ENCODE results near the gene EXOSC2.

The EXOSC2 gene

GRCh38 chr9:130688072-130688471 is 5.5 kb upstream of the EXOSC2 start:
- no peaks in the 10 kb centered on the region for H3K36me3 ChIP-seq (ENCODE audit: control insufficient read depth in 1 of 2, insufficient read depth in 2 of 2, low read depth in 1 of 2, low read length in 2 of 2)
- peaks cover 5% of the 10 kb centered on the region for H3K9me3 ChIP-seq (ENCODE audit: control insufficient read depth, low read length)
- no peak overlapping the region for H2BK12ac ChIP-seq (ENCODE audit: low read length in 2 of 2)
- H3K79me1 ChIP-seq (replicated peaks; ENCODE audit: low read length, poor library complexity, severe bottlenecking), result no peaks in the 10 kb centered on the region
- H4K8ac ChIP-seq (ENCODE audit: low read length), result no peak overlapping the region
- no peaks in the 10 kb centered on the region for H3K27me3 ChIP-seq (ENCODE audit: control insufficient read depth in 1 of 2, insufficient read depth in 1 of 2, low read length in 2 of 2)
- H3K27ac ChIP-seq (ENCODE audit: low read length, poor library complexity, severe bottlenecking), result no peak overlapping the region
- no peak overlapping the region for H3K14ac ChIP-seq (ENCODE audit: low read length in 2 of 2)
- no peak overlapping the region for H2AK5ac ChIP-seq (ENCODE audit: low read length, severe bottlenecking)
- no peak for DNase-seq
- H3K4me3 ChIP-seq (ENCODE audit: insufficient read depth in 1 of 2, low read depth in 1 of 2, low read length in 2 of 2), result no peak overlapping the region
- H3K18ac ChIP-seq (ENCODE audit: low read depth in 1 of 2, low read length in 2 of 2), result no peak overlapping the region
- H2BK5ac ChIP-seq (ENCODE audit: low read depth, low read length, poor library complexity, severe bottlenecking), result no peak overlapping the region
- H3K4me2 ChIP-seq (ENCODE audit: low read length, poor library complexity, severe bottlenecking), result no peak overlapping the region
- H2AFZ ChIP-seq (ENCODE audit: low read depth, low read length), result no peak overlapping the region
- no peaks in the 10 kb centered on the region for H3K4me1 ChIP-seq (ENCODE audit: control insufficient read depth, insufficient read depth, low read depth, low read length)
- no peak overlapping the region for H3K23ac ChIP-seq (ENCODE audit: low read length in 2 of 2)
- WGBS, result 88% methylated on average over 5 of the region's 5 CpGs
- H4K91ac ChIP-seq (ENCODE audit: low read length), result no peak overlapping the region
- no peak overlapping the region for H2BK120ac ChIP-seq (ENCODE audit: low read depth, low read length)
- no peak overlapping the region for H3K9ac ChIP-seq (ENCODE audit: low read length)
- H3K4ac ChIP-seq (ENCODE audit: low read depth in 1 of 2, low read length in 2 of 2), result no peak overlapping the region
- no peak overlapping the region for H2BK15ac ChIP-seq (ENCODE audit: low read depth, poor library complexity, severe bottlenecking)

DNA sequence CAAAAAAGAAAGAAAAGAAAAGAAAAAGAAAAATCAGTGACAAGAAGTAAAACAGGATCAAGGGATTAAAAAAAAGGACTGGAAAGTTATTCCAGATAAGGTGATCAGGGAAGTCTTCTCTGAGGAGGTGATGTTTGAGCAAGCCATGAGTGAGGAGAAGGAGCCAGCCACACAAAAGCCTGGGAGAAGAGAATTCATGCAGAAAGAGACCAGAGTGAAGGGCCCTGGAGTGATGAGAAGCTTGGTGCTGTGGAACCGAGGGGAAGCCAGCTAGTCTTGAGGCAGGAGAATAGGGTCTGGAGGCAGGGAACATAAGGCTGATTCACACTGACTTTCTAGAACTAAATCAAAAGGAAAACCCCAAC is 4.0 kb upstream of the EXOSC2 start:
- Histone ChIP-seq H2AK5ac (ENCODE audit: low read length, severe bottlenecking) (no peak overlapping the region), H3K9me3 (ENCODE audit: control insufficient read depth, low read length) (peaks cover 5% of the 10 kb centered on the region), H2AFZ (ENCODE audit: low read depth, low read length) (no peak overlapping the region), H2BK12ac (ENCODE audit: low read length in 2 of 2) (no peak overlapping the region), H3K9ac (ENCODE audit: low read length) (peak overlapping the region; percentile 83), H3K4me1 (ENCODE audit: control insufficient read depth, insufficient read depth, low read depth, low read length) (peaks cover 3% of the 10 kb centered on the region), H4K8ac (ENCODE audit: low read length) (peak overlapping the region; percentile 53), H2BK5ac (ENCODE audit: low read depth, low read length, poor library complexity, severe bottlenecking) (no peak overlapping the region), H3K4me3 (ENCODE audit: insufficient read depth in 1 of 2, low read depth in 1 of 2, low read length in 2 of 2) (peak overlapping the region in 1 of 2 experiments; percentile 82), H3K14ac (ENCODE audit: low read length in 2 of 2) (no peak overlapping the region), H3K18ac (ENCODE audit: low read depth in 1 of 2, low read length in 2 of 2) (no peak overlapping the region), H3K23ac (ENCODE audit: low read length in 2 of 2) (no peak overlapping the region), H3K79me1 (replicated peaks; ENCODE audit: low read length, poor library complexity, severe bottlenecking) (no peaks in the 10 kb centered on the region), H3K36me3 (ENCODE audit: control insufficient read depth in 1 of 2, insufficient read depth in 2 of 2, low read depth in 1 of 2, low read length in 2 of 2) (no peaks in the 10 kb centered on the region), H2BK120ac (ENCODE audit: low read depth, low read length) (no peak overlapping the region), H3K27me3 (ENCODE audit: control insufficient read depth in 1 of 2, insufficient read depth in 1 of 2, low read length in 2 of 2) (no peaks in the 10 kb centered on the region), H4K91ac (ENCODE audit: low read length) (no peak overlapping the region), H3K4ac (ENCODE audit: low read depth in 1 of 2, low read length in 2 of 2) (no peak overlapping the region), H2BK15ac (ENCODE audit: low read depth, poor library complexity, severe bottlenecking) (no peak overlapping the region), H3K4me2 (ENCODE audit: low read length, poor library complexity, severe bottlenecking) (no peak overlapping the region), H3K27ac (ENCODE audit: low read length, poor library complexity, severe bottlenecking) (no peak overlapping the region)
- WGBS, result no CpG with 5 or more reads among the region's 1 CpG
- DNase-seq, result no peak

GRCh38 chr9:130689937-130690700 is 3.5 kb upstream of the EXOSC2 start:
- H3K4me1 ChIP-seq (ENCODE audit: control insufficient read depth, insufficient read depth, low read depth, low read length), result peaks cover 4% of the 10 kb centered on the region
- no peaks in the 10 kb centered on the region for H3K27me3 ChIP-seq (ENCODE audit: control insufficient read depth in 1 of 2, insufficient read depth in 1 of 2, low read length in 2 of 2)
- peak overlapping the region; percentile 53 for H4K8ac ChIP-seq (ENCODE audit: low read length)
- H4K91ac ChIP-seq (ENCODE audit: low read length), result no peak overlapping the region
- WGBS, result 80% methylated on average over 13 of the region's 15 CpGs
- peak overlapping the region; percentile 83 for H3K9ac ChIP-seq (ENCODE audit: low read length)
- H3K9me3 ChIP-seq (ENCODE audit: control insufficient read depth, low read length), result peaks cover 3% of the 10 kb centered on the region
- no peak overlapping the region for H2BK15ac ChIP-seq (ENCODE audit: low read depth, poor library complexity, severe bottlenecking)
- H3K14ac ChIP-seq (ENCODE audit: low read length in 2 of 2), result no peak overlapping the region
- H3K23ac ChIP-seq (ENCODE audit: low read length in 2 of 2), result no peak overlapping the region
- peak overlapping the region in 1 of 2 experiments; percentile 82 for H3K4me3 ChIP-seq (ENCODE audit: insufficient read depth in 1 of 2, low read depth in 1 of 2, low read length in 2 of 2)
- H2BK5ac ChIP-seq (ENCODE audit: low read depth, low read length, poor library complexity, severe bottlenecking), result no peak overlapping the region
- peaks cover 1% of the 10 kb centered on the region for H3K79me1 ChIP-seq (replicated peaks; ENCODE audit: low read length, poor library complexity, severe bottlenecking)
- H3K27ac ChIP-seq (ENCODE audit: low read length, poor library complexity, severe bottlenecking), result no peak overlapping the region
- no peak overlapping the region for H3K4ac ChIP-seq (ENCODE audit: low read depth in 1 of 2, low read length in 2 of 2)
- H3K18ac ChIP-seq (ENCODE audit: low read depth in 1 of 2, low read length in 2 of 2), result no peak overlapping the region
- H2BK120ac ChIP-seq (ENCODE audit: low read depth, low read length), result no peak overlapping the region
- H2AFZ ChIP-seq (ENCODE audit: low read depth, low read length), result no peak overlapping the region
- peak; percentile 72 for DNase-seq
- peaks cover 0 to 1% of the 10 kb centered on the region in 2 experiments for H3K36me3 ChIP-seq (ENCODE audit: control insufficient read depth in 1 of 2, insufficient read depth in 2 of 2, low read depth in 1 of 2, low read length in 2 of 2)
- no peak overlapping the region for H3K4me2 ChIP-seq (ENCODE audit: low read length, poor library complexity, severe bottlenecking)
- no peak overlapping the region for H2AK5ac ChIP-seq (ENCODE audit: low read length, severe bottlenecking)
- H2BK12ac ChIP-seq (ENCODE audit: low read length in 2 of 2), result no peak overlapping the region

DNA sequence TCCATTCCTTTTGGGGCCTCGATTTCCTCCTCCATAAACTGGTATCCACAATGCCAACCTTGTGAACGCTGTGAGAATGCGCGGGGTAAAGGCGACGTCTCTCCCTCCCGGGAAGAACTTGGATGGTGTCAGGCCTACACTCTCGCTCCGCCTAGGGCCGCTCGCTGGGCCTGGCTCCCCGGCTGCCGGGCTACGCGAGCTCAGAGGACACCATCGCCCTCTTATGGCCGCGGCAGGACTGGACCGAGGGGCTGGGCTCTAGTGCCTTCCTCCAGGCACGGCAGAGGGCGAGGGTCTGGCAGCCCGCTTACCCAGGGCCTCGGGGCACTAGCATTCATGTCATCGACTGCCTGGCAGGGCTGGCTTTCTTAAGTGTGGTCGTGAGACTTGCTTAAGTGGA is 1.3 kb upstream of the EXOSC2 start:
- 33% methylated on average over 25 of the region's 25 CpGs for WGBS
- peak; percentile 43 for DNase-seq
- Histone ChIP-seq H2AK5ac (ENCODE audit: low read length, severe bottlenecking) (no peak overlapping the region), H3K14ac (ENCODE audit: low read length in 2 of 2) (no peak overlapping the region), H3K9ac (ENCODE audit: low read length) (no peak overlapping the region), H3K79me1 (replicated peaks; ENCODE audit: low read length, poor library complexity, severe bottlenecking) (peaks cover 16% of the 10 kb centered on the region), H2BK12ac (ENCODE audit: low read length in 2 of 2) (no peak overlapping the region), H3K4me3 (ENCODE audit: insufficient read depth in 1 of 2, low read depth in 1 of 2, low read length in 2 of 2) (no peak overlapping the region), H4K8ac (ENCODE audit: low read length) (peak overlapping the region; percentile 96), H2BK5ac (ENCODE audit: low read depth, low read length, poor library complexity, severe bottlenecking) (no peak overlapping the region), H2BK15ac (ENCODE audit: low read depth, poor library complexity, severe bottlenecking) (no peak overlapping the region), H3K4me1 (ENCODE audit: control insufficient read depth, insufficient read depth, low read depth, low read length) (peaks cover 5% of the 10 kb centered on the region), H2AFZ (ENCODE audit: low read depth, low read length) (peak overlapping the region; percentile 21), H3K27ac (ENCODE audit: low read length, poor library complexity, severe bottlenecking) (no peak overlapping the region), H3K36me3 (ENCODE audit: control insufficient read depth in 1 of 2, insufficient read depth in 2 of 2, low read depth in 1 of 2, low read length in 2 of 2) (peaks cover 10 to 22% of the 10 kb centered on the region in 2 experiments), H3K18ac (ENCODE audit: low read depth in 1 of 2, low read length in 2 of 2) (no peak overlapping the region), H3K9me3 (ENCODE audit: control insufficient read depth, low read length) (no peaks in the 10 kb centered on the region), H3K4me2 (ENCODE audit: low read length, poor library complexity, severe bottlenecking) (no peak overlapping the region), H3K27me3 (ENCODE audit: control insufficient read depth in 1 of 2, insufficient read depth in 1 of 2, low read length in 2 of 2) (no peaks in the 10 kb centered on the region), H3K23ac (ENCODE audit: low read length in 2 of 2) (no peak overlapping the region), H4K91ac (ENCODE audit: low read length) (no peak overlapping the region), H3K4ac (ENCODE audit: low read depth in 1 of 2, low read length in 2 of 2) (peak overlapping the region in 1 of 2 experiments; percentile 20), H2BK120ac (ENCODE audit: low read depth, low read length) (no peak overlapping the region)

Measured in mesenchymal stem cell (in vitro differentiated cells and primary cell).